ENCODE measurements around the gene PEA15.

Gene PEA15

DNA sequence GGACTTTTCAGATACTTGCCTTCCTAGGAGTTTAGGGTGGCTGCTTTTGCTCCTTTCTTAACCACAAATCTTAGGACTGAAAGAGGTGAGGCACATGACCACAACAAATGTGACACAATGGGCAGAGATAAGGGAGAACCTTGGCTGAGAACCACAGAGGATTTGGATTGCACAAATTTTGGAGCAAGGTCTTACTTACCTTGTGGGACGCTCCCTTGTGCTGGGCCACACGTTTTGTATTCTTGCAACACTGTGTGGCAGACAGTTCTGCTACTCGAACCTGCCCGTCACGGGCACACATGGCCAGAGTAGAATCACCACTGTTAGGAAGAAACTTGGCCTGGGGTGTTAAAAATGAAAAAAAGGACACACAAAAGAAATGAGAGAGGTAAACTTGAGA, 33.2 kb downstream of the PEA15 start:
- no peak for DNase-seq

DNA sequence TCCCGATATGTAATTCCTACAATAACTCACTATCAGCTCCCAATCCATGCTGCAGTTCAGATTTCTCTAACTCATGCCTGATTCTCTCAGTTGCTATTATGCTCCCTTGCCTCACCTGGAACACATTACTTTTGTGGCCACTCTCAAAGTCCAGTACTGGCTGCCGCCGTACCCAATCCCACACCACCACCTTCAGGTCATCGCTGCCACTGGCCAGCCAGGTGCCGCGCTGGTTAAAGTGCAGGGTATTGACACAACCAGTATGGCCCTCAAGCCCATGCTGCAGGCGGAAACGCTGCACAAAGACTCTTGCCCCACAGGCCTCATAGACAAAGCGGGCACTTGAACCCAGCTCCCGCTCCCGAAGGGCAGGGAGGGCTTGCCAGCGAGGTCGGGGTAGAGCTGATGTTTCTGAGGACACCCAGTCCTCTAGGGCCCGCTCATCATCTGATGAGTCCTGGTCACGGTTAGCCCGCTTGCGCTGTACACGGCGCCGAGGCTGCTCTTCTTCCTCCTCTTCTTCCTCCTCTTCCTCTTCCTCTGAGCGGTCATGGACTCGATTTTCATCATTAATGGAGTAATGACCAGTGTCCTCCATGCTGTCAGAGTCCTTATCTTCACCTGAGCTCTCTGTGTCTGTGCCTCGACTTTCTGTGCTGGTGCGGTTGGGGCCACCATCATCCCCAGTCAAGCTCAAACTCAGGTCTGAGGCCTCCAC, 34.6 kb downstream of the PEA15 start:
- no peak for DNase-seq

- no peak for DNase-seq
Measured at GRCh38 chr1:160243767-160244166, 38.6 kb downstream of the PEA15 start.

DNA sequence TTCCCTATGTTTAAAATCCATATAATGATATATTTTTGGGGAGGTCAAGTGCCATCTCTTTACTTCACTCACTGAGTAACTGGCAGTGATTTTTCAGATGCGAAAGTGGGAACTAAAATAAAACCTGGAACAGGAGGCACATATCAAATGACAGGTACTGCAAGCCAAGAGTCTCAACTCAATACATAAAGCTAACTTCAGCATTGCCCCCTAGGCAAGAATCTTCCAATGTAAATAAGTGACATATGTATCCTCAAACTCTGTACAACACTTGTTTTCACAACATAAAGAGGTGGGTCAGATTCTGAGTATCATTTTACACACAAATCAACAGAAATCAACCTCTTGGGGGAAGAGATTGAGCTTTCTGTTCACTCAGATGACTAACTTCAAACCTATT, 39.0 kb downstream of the PEA15 start:
- no peak for DNase-seq

DNA sequence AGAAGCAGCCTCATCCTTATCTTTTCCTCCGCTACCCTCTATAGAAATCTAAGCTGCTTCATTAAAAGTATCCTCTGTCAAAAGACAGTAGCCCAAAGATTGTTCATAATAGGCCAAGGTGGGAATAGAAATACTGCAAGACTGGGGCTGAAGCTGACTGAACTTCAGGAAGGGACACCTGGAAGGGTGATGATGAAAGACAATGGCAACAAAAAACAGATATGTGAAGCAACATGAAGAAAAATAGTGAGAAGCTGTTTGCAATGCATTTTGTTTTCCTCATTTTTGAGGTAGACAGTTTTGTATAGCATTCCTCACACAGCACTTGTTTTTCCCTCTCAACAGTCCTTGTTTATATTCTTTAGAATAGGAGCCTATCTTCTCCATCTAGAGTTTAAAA, 40.2 kb downstream of the PEA15 start:
- DNase-seq, result no peak

DNA sequence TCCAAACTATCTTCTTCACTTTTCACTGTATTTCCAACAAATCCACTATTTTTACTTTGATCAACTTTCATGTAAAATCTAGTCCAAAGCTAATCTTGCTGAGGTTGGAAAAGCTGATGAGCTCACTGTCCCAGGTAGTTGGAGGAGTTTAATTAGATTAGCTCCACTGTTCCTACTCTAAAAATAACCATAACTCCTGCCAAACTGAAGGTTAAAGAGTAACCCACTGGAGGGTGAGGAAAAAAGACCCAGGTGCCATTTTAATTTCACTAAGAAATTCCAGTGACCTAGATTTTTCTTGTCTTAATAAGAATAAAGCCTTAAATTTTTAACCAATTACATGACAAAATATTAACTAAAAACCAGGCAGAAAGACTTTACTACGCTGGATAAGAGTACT, 41.9 kb downstream of the PEA15 start:
- no peak for DNase-seq

GRCh38 chr1:160251011-160251410, 45.8 kb downstream of the PEA15 start:
- no peak for DNase-seq

- peak in 53 of 56 donors; percentile 1 to 88 (median 51) for DNase-seq
Measured at GRCh38 chr1:160251687-160252526, 46.7 kb downstream of the PEA15 start.

- no peak for DNase-seq
Measured at GRCh38 chr1:160255781-160256300, 50.7 kb downstream of the PEA15 start.

DNA sequence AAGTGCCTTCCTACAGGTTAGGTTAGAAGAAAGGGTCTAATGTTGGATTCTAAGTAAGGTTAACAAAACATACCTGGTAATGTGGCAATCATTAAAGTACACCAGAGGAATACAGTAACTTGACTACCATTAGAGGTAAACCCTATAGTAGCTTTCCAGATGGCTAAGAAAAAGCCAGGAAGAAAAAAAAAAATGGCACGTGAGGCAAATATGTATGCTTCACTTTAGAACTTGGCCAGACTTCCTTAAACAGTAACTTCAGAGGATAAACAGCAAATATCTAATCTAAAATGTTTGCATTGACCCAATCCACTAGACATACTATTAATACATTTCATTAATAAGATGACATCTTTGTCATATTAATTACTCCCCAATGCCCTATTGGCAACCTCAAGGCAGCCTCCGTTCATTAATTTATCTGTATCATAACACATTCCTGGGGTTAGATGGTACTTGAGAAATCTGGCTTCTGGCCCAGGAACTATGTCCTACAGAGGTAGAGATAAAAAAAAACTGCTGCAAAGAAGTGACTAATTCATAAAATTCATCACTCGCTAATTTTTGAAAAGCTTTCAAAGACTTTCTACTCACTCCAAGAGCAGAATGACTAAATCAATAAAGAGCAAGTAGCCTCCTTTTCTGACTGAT, 51.3 kb downstream of the PEA15 start:
- no peak for DNase-seq

DNA sequence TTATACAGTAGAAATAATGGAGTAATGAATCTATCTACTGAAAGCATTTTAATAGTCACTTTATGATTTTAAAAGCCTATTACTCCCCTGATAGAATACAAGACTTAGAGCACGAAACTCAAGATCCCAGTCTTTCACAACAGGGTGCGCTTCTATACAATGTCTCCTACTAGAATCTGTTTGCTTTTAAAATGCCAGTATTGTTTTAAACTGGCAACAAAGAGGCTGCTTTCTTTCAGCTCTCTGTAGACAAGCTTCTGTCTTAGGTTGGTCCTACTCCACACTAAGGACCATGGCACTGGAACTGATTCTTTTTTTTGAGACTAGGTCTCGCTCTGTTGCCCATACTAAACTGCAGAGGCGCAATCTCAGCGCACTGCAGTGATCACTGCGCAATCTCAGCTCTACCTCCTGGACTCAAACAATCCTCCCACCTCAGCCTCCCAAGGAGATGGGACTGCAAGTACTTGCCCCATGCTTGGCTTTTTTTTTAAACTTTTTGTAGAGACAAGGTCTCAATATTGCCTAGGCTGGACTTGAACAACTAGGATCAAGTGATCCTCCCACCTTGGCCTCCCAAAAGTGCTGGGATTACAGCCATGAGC, 52.3 kb downstream of the PEA15 start:
- DNase-seq, result no peak

GRCh38 chr1:160258177-160258798, 53.1 kb downstream of the PEA15 start:
- DNase-seq, result no peak

GRCh38 chr1:160260406-160261382, 55.5 kb downstream of the PEA15 start:
- DNase-seq, result no peak

DNA sequence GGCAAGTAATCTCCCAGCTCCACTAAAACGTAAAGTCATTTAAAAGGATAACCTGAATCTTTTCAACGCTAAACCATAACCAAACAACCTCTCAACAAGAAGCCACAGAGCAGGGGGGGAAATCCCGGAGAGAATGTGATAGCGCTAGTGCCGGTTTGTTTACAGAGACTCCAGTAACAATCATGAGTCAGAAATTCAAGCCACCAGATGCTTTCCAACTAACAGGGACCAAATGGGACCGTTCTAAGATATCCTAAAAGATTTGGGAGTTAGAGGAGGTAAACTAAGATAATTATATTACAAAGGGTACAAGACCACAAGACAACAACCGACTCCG, 56.3 kb downstream of the PEA15 start:
- peak in 7 of 56 donors; percentile 11 to 48 (median 39) for DNase-seq

DNA sequence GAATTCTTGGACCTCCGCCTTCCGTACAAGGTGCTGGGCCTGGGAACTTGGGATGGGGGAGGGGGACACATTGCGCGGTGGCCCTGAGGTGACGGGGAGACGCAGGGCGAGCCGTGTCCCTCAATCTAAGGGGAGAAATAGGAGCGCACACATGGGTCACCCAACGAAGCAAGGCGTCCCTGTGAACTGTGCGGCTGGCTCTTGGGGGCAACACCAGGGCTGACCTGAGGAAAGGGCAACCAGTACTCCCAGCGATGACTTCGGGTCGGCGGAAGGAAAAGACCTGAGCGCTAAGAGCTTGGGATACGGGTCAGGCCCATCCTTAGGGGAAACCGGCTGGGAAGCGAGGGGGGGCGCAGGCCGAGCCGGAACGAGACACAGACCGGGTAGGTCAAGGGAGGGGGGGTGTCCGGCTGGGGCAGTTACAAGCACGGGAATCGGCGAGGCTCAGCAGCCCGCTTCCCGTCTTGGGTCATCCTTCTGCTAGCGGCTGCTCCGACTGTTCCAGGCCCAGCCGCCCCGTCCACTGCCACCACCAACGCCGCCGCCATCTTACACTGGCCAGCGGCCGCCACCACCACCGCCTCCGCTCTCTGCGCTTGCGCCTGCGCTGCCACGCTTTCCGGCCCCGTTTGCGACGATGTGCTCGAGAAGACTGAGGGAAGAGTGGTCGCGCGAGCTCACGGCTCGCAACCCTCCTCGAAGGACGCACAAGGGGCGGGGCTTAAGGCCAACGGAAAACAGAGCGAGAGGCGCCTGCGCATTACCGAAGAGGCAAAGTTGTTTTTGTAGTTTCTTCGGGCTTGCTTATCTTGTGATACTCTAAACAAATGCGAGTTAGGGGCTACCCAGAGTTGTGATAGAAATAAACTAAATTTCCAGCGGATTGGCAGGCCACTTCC, 57.0 kb downstream of the PEA15 start, which contains the start of gene DCAF8:
Gene DCAF8, minus strand, starts transcription at position 657 of the 902 bp plus-strand sequence. CDS start 18,541 bp downstream, outside the sequence.
- peak; percentile 47 to 99 (median 95) for DNase-seq

DNA sequence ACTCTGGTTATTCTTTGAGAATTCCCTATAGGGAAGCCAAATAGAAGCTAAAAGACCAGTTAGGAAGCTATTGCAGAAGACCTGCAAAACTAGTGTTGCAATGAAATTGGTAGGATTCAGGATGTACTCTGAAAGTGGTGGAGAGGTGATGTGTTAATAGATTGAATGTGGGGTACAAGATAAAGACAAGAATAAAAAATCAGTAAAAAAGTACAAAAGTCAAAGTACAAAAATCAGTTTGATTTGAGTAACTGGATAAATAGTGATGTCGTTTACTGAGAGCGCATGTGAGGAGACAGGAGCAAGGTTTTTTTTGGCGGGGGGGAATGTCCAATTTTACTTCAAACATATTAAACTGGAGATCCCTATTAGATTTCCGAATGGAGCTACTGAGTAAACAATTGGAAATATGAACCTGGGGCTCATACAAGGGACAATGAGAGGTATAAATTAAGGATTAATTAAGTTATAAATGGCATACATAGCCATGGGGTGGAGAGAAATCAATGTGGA, 59.7 kb downstream of the PEA15 start:
- DNase-seq, result no peak

Data from nucleus accumbens (tissue), 56 donors.